HepG2 (cell line): ENCODE data around the gene IL15RA. TPM values are rescaled to one million over a fixed set of nuclear protein-coding genes. Genes with fewer than 3 reads are reported as not detected.
A peak's percentile ranks its signal among the peaks of the same experiment; 100 is the strongest.

ENCODE experiments used
- ATAC-seq: fragments of 200-7000 bp; cut with Tn5 transposase; 3 replicates; pipeline ENCODE4 v1.9.1; 2020; ENCODE audit warnings: mild to moderate bottlenecking, moderate library complexity
- Bru-seq: library from RNA; stranded (reverse); fragments of 400-500 nt; gene quantifications from one replicate; lab custom pipeline; 2021; lab: Mats Ljungman, UMichigan
- BruChase-seq, 2 experiments: library from RNA; stranded (reverse); fragments of 400-500 nt; gene quantifications; one replicate each; lab custom pipeline; 2021; lab: Mats Ljungman, UMichigan
- BruUV-seq: library from RNA; stranded (reverse); fragments of 400-500 nt; replicated peaks from 2 replicates; lab custom pipeline; 2021; lab: Mats Ljungman, UMichigan
- CTCF ChIA-PET: fragments of 300-600 bp; formaldehyde crosslinking; extraction: SDS; loops from one replicate; lab custom pipeline; 2021; ENCODE audit warnings: low total read pairs, inconsistent platforms, low intra/inter-chr PET ratio; lab: Yijun Ruan, JAX
- POLR2A ChIA-PET: fragments of 350-600 bp; sonication (Branson Sonifier 250); formaldehyde crosslinking; loops from one replicate; lab custom pipeline; 2020; ENCODE audit warnings: antibody characterized with exemption, inconsistent platforms; lab: Yijun Ruan, JAX
- DNase-seq: peaks from one replicate; pipeline ENCODE4 v3.0.0-alpha.2; 2015; ENCODE audit warnings: low spot score
- FAIRE-seq: peaks from 3 replicates; lab custom pipeline; 2011; peaks lifted over from hg19 to GRCh38; lab: Jason Lieb, UNC
- H2AFZ ChIP-seq: one replicate; pipeline ENCODE4 v1.6.1; 2011; ENCODE audit warnings: low read length, inconsistent platforms
- H3K27ac ChIP-seq: fragments of 300-600 bp; 3 replicates; pipeline ENCODE4 v1.8.0; 2011; ENCODE audit warnings: mixed run types, mild to moderate bottlenecking, mixed read lengths, low read length, inconsistent platforms; ENCODE audit not compliant: insufficient read depth; ENCODE audit errors: extremely low read length
- H3K27me3 ChIP-seq, 2 experiments: fragments of 200-600 bp in 1 of 2; 2 replicates in 1 of 2; 3 replicates in 1 of 2; pipeline versions ENCODE4 v1.6.0 to v1.8.0; 2011; ENCODE audit warnings: low read length in 2 of 2, mild to moderate bottlenecking in 2 of 2, moderate library complexity in 2 of 2, inconsistent platforms in 1 of 2; ENCODE audit not compliant: insufficient read depth in 2 of 2, control insufficient read depth in 1 of 2
- H3K36me3 ChIP-seq, 2 experiments: fragments of 200-600 bp in 1 of 2; replicated peaks in 1 of 2; 2 replicates in 1 of 2; 3 replicates in 1 of 2; pipeline versions ENCODE4 v1.5.1 to v1.8.0; 2011; ENCODE audit warnings: low read length in 2 of 2, inconsistent platforms in 1 of 2; ENCODE audit not compliant: insufficient read depth in 2 of 2, control insufficient read depth in 1 of 2
- H3K4me1 ChIP-seq: 2 replicates; pipeline ENCODE4 v1.5.1; 2012; ENCODE audit warnings: low read length, inconsistent platforms; ENCODE audit not compliant: insufficient read depth
- H3K4me2 ChIP-seq: 2 replicates; pipeline ENCODE4 v1.6.0; 2011; ENCODE audit warnings: low read depth, low read length, inconsistent platforms
- H3K4me3 ChIP-seq, 3 experiments: fragments of 200-600 bp in 1 of 3; sonication (generic), shearing (Covaris generic) in 1 of 3; replicated peaks in 1 of 3; 2 replicates each; pipeline ENCODE4 v1.5.1; 2011 to 2016; ENCODE audit warnings: low read length in 3 of 3, inconsistent platforms in 2 of 3, low read depth in 2 of 3, mild to moderate bottlenecking in 2 of 3, control low read depth in 1 of 3, mixed read lengths in 1 of 3; ENCODE audit not compliant: insufficient read depth in 1 of 3
- H3K79me2 ChIP-seq: one replicate; pipeline ENCODE4 v1.6.1; 2011; ENCODE audit warnings: low read length, inconsistent platforms; ENCODE audit not compliant: insufficient read depth
- H3K9ac ChIP-seq: 2 replicates; pipeline ENCODE4 v1.6.0; 2011; ENCODE audit warnings: mild to moderate bottlenecking, low read depth, low read length, inconsistent platforms; ENCODE audit not compliant: insufficient read depth
- H3K9me3 ChIP-seq: 2 replicates; pipeline ENCODE4 v1.5.1; 2012; ENCODE audit warnings: mild to moderate bottlenecking, low read length
- H4K20me1 ChIP-seq: 2 replicates; pipeline ENCODE4 v1.6.0; 2011; ENCODE audit warnings: inconsistent platforms, mild to moderate bottlenecking, low read length, moderate library complexity; ENCODE audit not compliant: insufficient read depth
- GPBP1L1 ChIP-seq: sonication (generic); formaldehyde crosslinking; IDR thresholded peaks from 2 replicates; pipeline ENCODE4 v1.5.0; 2020; ENCODE audit warnings: mild to moderate bottlenecking, missing genetic modification reagents
- HDAC1 ChIP-seq: sonication (generic); formaldehyde crosslinking; IDR thresholded peaks from 2 replicates; pipeline ENCODE4 v1.5.1; 2020; ENCODE audit warnings: mild to moderate bottlenecking, missing genetic modification reagents
- ISX ChIP-seq: sonication (generic); formaldehyde crosslinking; conservative IDR thresholded peaks from 2 replicates; pipeline ENCODE4 v1.5.0; 2020; ENCODE audit warnings: missing genetic modification reagents
- POLR2G ChIP-seq: fragments of 200-400 bp; formaldehyde crosslinking; IDR thresholded peaks from 2 replicates; pipeline ENCODE4 v1.6.1; 2018; ENCODE audit warnings: mild to moderate bottlenecking, low read depth, low read length, moderate library complexity
- PPARG ChIP-seq: conservative IDR thresholded peaks from 2 replicates; pipeline ENCODE4 v1.6.1; 2016; ENCODE audit warnings: missing biosample characterization, missing genetic modification reagents
- RARA ChIP-seq: IDR thresholded peaks from 2 replicates; pipeline ENCODE4 v1.6.1; 2016; ENCODE audit warnings: missing genetic modification reagents, missing compliant biosample characterization
- SP140L ChIP-seq: sonication (generic); formaldehyde crosslinking; IDR thresholded peaks from 2 replicates; pipeline ENCODE4 v1.4.0; 2020; ENCODE audit warnings: missing genetic modification reagents, borderline replicate concordance
- SP4 ChIP-seq: sonication (generic); formaldehyde crosslinking; IDR thresholded peaks from 2 replicates; pipeline ENCODE4 v1.8.1; 2023; ENCODE audit warnings: mild to moderate bottlenecking, missing genetic modification reagents
- STAG1 ChIP-seq: sonication (generic); formaldehyde crosslinking; IDR thresholded peaks from 2 replicates; pipeline ENCODE4 v1.4.0; 2020; ENCODE audit warnings: missing genetic modification reagents
- ZNF558 ChIP-seq: sonication (generic); formaldehyde crosslinking; IDR thresholded peaks from 2 replicates; pipeline ENCODE4 v1.9.0; 2022; ENCODE audit warnings: mild to moderate bottlenecking, missing genetic modification reagents, borderline replicate concordance
- ZNF766 ChIP-seq: sonication (generic); formaldehyde crosslinking; IDR thresholded peaks from 2 replicates; pipeline ENCODE4 v1.5.0; 2020; ENCODE audit warnings: missing genetic modification reagents, borderline replicate concordance
- WGBS: methylation state at CpG from one replicate; pipeline ENCODE4 v1.1.6; 2017; ENCODE audit warnings: low lambda C conversion rate; 5-methylcytosine and 5-hydroxymethylcytosine counted together
- in situ Hi-C: cut with HindIII; loops from 2 replicates; pipeline ENCODE4 v1.10.0; 2017; ENCODE audit warnings: low pct_unique_long_range_greater_than_20kb; ENCODE audit not compliant: extremely low pct_ligation_motif_present
- intact Hi-C: fragments of 100-400 bp; cut with micrococcal nuclease; formaldehyde crosslinking; loops from one replicate; pipeline ENCODE4 v1.10.0; 2022; ENCODE audit not compliant: unreplicated experiment
- long read RNA-seq, 2 experiments: library from RNA in 1 of 2; library from polyadenylated mRNA in 1 of 2; stranded (forward) in 1 of 2; unstranded in 1 of 2; transcript quantifications; one replicate each; pipeline ENCODE4 v2.0.0, GENCODE V29; 2019 to 2022
- polyA minus RNA-seq, 3 experiments: library from RNA; depleted of rRNA, polyadenylated mRNA; stranded (reverse); fragments of >200 nt; gene quantifications; 2 replicates each; pipeline ENCODE4 v1.2.3, GENCODE V29; 2011; ENCODE audit warnings: low replicate concordance in 1 of 3
- polyA plus RNA-seq, 8 experiments: library from polyadenylated mRNA; depleted of rRNA in 3 of 8; stranded (reverse) in 7 of 8; unstranded in 1 of 8; fragments of >200 nt; fragmentation: Illumina TruSeq in 4 of 8; extraction: Trizol in 4 of 8; gene quantifications; 2 replicates each; pipeline versions ENCODE4 v1.2.1 to v1.2.3, GENCODE V29; 2011 to 2016; ENCODE audit warnings: low read depth in 4 of 8, missing spikeins in 1 of 8, mixed read lengths in 1 of 8; ENCODE audit not compliant: insufficient read depth in 1 of 8
- total RNA-seq, 5 experiments: library from RNA; depleted of rRNA; stranded (reverse); fragments of >200 nt; fragmentation: Illumina TruSeq; extraction: Trizol; gene quantifications; 2 replicates each; pipeline ENCODE4 v1.2.3, GENCODE V29; 2016; ENCODE audit warnings: low read depth in 1 of 5
- TF ChIP-seq, protein P1 (sequence below): sonication (generic); formaldehyde crosslinking; IDR thresholded peaks from 2 replicates; pipeline ENCODE4 v1.4.0; 2020; ENCODE audit warnings: low read depth, mild to moderate bottlenecking, missing genetic modification reagents
- TF ChIP-seq, protein P2 (sequence below): sonication (generic); formaldehyde crosslinking; IDR thresholded peaks from 2 replicates; pipeline ENCODE4 v1.8.0; 2022; ENCODE audit warnings: low read depth, missing genetic modification reagents

Gene IL15RA
- total RNA-seq (2016; rRNA removed; fragmentation: Illumina TruSeq; extraction: Trizol) (0.53 and 0.66 TPM in 2 replicates), polyA plus RNA-seq (2011; rRNA removed) (0.77 and 0.85 TPM in 2 replicates), polyA minus RNA-seq (2011; rRNA and poly(A)+ RNA removed; ENCODE audit: low replicate concordance) (1.1 and 4.7 TPM in 2 replicates), Bru-seq, nascent RNA (percentile 28 among the genes with signal in this experiment), BruChase-seq, experiment 1, labeled RNA remaining after a 6-hour chase (percentile 25 among the genes with signal in this experiment), BruChase-seq, experiment 2, labeled RNA remaining after a 2-hour chase (percentile 24 among the genes with signal in this experiment)
- total RNA-seq (2016; cell fraction: cytosol; rRNA removed; fragmentation: Illumina TruSeq; extraction: Trizol; ENCODE audit: low read depth), result 0.30 TPM in 1 of 2 replicates, not detected in the other
- total RNA-seq (2016; cell fraction: insoluble cytoplasmic fraction; rRNA removed; fragmentation: Illumina TruSeq; extraction: Trizol), result 0.49 and 0.67 TPM in 2 replicates
- total RNA-seq (2016; cell fraction: membrane; rRNA removed; fragmentation: Illumina TruSeq; extraction: Trizol), result 0.43 and 0.55 TPM in 2 replicates
- 0.37 TPM in 1 of 2 replicates, not detected in the other for total RNA-seq (2016; cell fraction: nucleus; rRNA removed; fragmentation: Illumina TruSeq; extraction: Trizol)
- polyA plus RNA-seq (2011; cell fraction: cytosol; rRNA removed), result 0.39 and 0.58 TPM in 2 replicates
- 0.48 and 0.50 TPM in 2 replicates for polyA plus RNA-seq (2011; cell fraction: nucleus; rRNA removed)
- 0.27 TPM in 1 of 2 replicates, not detected in the other for polyA plus RNA-seq (2012)
- polyA plus RNA-seq (2016; cell fraction: cytosol; fragmentation: Illumina TruSeq; extraction: Trizol; ENCODE audit: low read depth), result 0.33 and 0.44 TPM in 2 replicates
- polyA plus RNA-seq (2016; cell fraction: insoluble cytoplasmic fraction; fragmentation: Illumina TruSeq; extraction: Trizol; ENCODE audit: low read depth), result 0.43 and 0.53 TPM in 2 replicates
- polyA plus RNA-seq (2016; cell fraction: membrane; fragmentation: Illumina TruSeq; extraction: Trizol; ENCODE audit: low read depth), result 0.45 and 0.56 TPM in 2 replicates
- polyA plus RNA-seq (2016; cell fraction: nucleus; fragmentation: Illumina TruSeq; extraction: Trizol; ENCODE audit: insufficient read depth, low read depth), result 0.68 and 0.77 TPM in 2 replicates
- not detected in 2 replicates for polyA minus RNA-seq (2011; cell fraction: cytosol; rRNA and poly(A)+ RNA removed)
- not detected in 2 replicates for polyA minus RNA-seq (2011; cell fraction: nucleus; rRNA and poly(A)+ RNA removed)
- long read RNA-seq, experiment 1, partial matches to known transcripts, result 0 of 1 reads
- long read RNA-seq, experiment 1, other reads (novel, unspliced or antisense), result 0 of 1 reads
- long read RNA-seq, experiment 2, partial matches to known transcripts, result 0 of 2 reads
- long read RNA-seq, experiment 2, other reads (novel, unspliced or antisense), result 1 of 2 reads

DNA sequence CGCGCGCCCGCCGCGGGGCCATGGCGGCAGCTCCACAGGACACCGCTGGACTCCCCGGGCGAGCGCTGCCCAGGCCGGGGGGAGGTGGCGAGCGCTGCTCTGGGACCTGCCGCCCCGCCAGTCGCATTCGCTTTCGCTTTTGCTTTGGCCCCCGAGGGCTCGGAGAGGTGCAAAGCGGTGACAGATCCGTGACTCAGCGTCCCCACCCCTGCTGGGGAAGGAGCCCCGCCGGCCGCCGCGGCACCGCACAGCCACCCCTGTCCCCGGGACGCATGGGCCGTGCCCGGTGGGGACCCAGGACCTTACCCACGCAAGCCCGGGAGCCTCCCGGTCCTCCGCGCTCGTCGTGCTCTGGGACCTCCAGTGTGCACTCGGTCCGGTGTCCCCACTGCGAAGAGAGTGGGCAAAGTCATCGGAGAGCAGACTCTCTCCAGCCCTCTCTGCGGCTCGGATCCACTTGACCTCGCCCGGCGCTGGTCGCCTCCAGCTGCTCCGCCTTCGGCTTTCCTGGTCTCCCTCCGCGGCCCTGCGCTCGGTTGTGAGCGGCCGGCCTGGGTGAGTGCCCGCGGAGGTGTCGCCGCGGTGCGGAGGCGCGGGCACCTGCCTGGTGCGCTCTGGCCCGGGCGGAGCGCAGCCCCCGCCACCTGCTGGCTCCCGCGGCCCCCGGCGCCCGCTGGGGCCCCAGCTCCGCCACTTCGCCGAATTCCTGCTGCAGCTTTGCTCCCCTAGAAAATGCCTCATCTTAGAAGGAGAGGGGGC is at the start of gene IL15RA:
IL15RA (minus strand) TSS at position 73 of the 759 bp plus-strand sequence; CDS start at position 22, 51 bp downstream.
- no TSS peak for BruUV-seq
- CTCF ChIA-PET, result interaction anchor here (0.7 to 1.3 kb wide), 2 partner anchors 28 to 111 kb away, joined by 3 to 5 read pairs; partner anchors contain the start of gene RBM17
- FAIRE-seq, result no peak
- peak; percentile 13; the same call in 1 of the 2 replicates for TF ChIP-seq STAG1 (CRISPR knock-in tag)
- TF ChIP-seq, protein P1, sequence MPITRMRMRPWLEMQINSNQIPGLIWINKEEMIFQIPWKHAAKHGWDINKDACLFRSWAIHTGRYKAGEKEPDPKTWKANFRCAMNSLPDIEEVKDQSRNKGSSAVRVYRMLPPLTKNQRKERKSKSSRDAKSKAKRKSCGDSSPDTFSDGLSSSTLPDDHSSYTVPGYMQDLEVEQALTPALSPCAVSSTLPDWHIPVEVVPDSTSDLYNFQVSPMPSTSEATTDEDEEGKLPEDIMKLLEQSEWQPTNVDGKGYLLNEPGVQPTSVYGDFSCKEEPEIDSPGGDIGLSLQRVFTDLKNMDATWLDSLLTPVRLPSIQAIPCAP (CRISPR knock-in tag), result peak; percentile 82; the same call in 1 of the 2 replicates
- TF ChIP-seq SP4 (CRISPR knock-in tag), result no peak
- no peak for TF ChIP-seq GPBP1L1 (CRISPR knock-in tag)
- no peak for TF ChIP-seq RARA (CRISPR knock-in tag)
- 0 out of 2 replicates have a peak, but pooled peaks have one; percentile 31 for TF ChIP-seq POLR2G
- no peak for TF ChIP-seq ISX
- no peak for TF ChIP-seq ZNF558 (CRISPR knock-in tag)
- no peak for TF ChIP-seq SP140L (CRISPR knock-in tag)
- TF ChIP-seq HDAC1 (CRISPR knock-in tag), result 0 out of 2 replicates have a peak, but pooled peaks have one; percentile 50
- TF ChIP-seq, protein P2, sequence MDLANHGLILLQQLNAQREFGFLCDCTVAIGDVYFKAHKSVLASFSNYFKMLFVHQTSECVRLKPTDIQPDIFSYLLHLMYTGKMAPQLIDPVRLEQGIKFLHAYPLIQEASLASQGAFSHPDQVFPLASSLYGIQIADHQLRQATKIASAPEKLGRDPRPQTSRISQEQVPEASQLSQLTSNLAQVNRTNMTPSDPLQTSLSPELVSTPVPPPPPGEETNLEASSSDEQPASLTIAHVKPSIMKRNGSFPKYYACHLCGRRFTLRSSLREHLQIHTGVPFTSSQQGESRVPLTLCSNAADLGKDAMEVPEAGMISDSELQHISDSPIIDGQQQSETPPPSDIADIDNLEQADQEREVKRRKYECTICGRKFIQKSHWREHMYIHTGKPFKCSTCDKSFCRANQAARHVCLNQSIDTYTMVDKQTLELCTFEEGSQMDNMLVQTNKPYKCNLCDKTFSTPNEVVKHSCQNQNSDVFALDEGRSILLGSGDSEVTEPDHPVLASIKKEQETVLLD (CRISPR knock-in tag), result no peak
- TF ChIP-seq ZNF766 (CRISPR knock-in tag), result no peak
- no peak for TF ChIP-seq PPARG (CRISPR knock-in tag)

More for the DNA sequence above, at the start of gene IL15RA:
- Histone ChIP-seq H3K79me2 (no peaks in the 10 kb centered on the region), H3K27ac (no peak within 1 kb of the TSS), H3K4me3 (peak within 1 kb of the TSS; percentile 63 to 79 (median 69)), H2AFZ (no peak within 1 kb of the TSS), H3K36me3 (no peaks in the 10 kb centered on the region), H3K9me3 (no peaks in the 10 kb centered on the region), H4K20me1 (no peaks in the 10 kb centered on the region), H3K9ac (no peak within 1 kb of the TSS), H3K4me2 (peak within 1 kb of the TSS; percentile 84), H3K27me3 (peaks cover 5 to 37% of the 10 kb centered on the region in 2 experiments; a peak in 4 of 5 replicates), H3K4me1 (0 out of 2 replicates have a peak, but pooled peaks cover 4% of the 10 kb centered on the region)
- in situ Hi-C loops (no loop called here), intact Hi-C loops (no loop called here)
- no CpG with 5 or more reads among the region's 80 CpGs for whole genome bisulfite sequencing
- DNase-seq, result peak; percentile 24
- POLR2A ChIA-PET, result no interaction called here
- ATAC-seq, result peak; percentile 93
